Measurements from ENCODE around the gene ZNF83. TPM values are rescaled to one million over a fixed set of nuclear protein-coding genes. Genes with fewer than 3 reads are reported as not detected.
"Not testable (repeated sequence)": the region's sequence is repeated elsewhere in the genome, so short reads cannot be mapped to it uniquely, and the experiment has no call there.

Gene ZNF83
- 45.6 and 46.3 TPM in 2 replicates for total RNA-seq
- long read RNA-seq, full-length matches to known transcripts, result 13 of 35 reads
- long read RNA-seq, partial matches to known transcripts, result 9 of 35 reads
- long read RNA-seq, other reads (novel, unspliced or antisense), result 13 of 35 reads

DNA sequence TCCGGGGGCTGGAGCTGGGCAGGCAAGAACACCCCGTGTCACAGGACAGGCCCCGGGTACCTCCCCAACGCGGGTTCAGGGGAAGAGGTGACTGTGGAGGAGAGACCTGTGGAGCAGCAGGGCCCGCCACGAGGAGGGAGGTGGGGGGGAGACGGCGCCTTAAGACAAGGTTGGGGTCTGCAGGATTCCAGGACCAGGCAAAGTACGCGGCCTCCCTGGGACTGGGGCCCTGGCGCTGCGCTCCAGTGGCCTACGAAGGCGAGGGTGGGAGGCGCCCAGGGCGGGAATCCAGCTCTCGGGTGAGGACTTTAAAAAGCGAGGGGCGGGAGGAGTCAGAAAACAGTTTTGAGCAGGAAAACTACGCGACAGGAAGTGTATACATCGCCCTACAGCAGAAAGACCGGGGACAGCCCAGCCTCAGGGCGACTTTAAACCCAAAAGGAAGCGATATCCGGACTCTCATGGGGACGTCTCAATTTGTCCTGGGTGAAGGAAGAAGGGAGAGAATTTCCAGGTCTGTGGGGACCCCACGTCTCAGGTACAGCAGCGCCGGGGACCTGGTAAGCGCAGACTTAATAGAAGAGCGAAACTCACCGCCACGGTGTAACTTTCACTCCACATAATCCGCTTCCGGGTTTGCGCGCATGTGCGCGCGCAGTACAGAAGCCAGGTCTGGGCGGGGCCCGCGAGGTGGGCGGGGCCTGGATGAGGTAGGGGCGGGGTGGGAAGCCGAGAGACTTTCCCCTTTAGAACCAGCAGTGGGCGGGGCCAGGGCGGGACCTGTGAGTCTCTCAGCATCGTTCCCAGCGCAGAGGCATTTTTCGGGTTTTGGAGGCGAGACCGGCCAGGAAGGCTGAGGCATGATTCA lies at the start of gene ZNF83:
Gene ZNF83 (minus strand): TSS at position 638 of the 868 bp plus-strand sequence.
- H3K4me1 Mint-ChIP-seq, result peaks cover 23% of the 10 kb centered on the region
- peaks cover 2% of the 10 kb centered on the region for H3K27me3 Mint-ChIP-seq (ENCODE audit: low read depth)
- peak; percentile 94 for DNase-seq (ENCODE audit: low read depth, low spot score)
- TF ChIP-seq, protein P1, sequence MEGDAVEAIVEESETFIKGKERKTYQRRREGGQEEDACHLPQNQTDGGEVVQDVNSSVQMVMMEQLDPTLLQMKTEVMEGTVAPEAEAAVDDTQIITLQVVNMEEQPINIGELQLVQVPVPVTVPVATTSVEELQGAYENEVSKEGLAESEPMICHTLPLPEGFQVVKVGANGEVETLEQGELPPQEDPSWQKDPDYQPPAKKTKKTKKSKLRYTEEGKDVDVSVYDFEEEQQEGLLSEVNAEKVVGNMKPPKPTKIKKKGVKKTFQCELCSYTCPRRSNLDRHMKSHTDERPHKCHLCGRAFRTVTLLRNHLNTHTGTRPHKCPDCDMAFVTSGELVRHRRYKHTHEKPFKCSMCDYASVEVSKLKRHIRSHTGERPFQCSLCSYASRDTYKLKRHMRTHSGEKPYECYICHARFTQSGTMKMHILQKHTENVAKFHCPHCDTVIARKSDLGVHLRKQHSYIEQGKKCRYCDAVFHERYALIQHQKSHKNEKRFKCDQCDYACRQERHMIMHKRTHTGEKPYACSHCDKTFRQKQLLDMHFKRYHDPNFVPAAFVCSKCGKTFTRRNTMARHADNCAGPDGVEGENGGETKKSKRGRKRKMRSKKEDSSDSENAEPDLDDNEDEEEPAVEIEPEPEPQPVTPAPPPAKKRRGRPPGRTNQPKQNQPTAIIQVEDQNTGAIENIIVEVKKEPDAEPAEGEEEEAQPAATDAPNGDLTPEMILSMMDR (conservative IDR thresholded peaks at IDR 0.05), result no peak
- peaks cover 5% of the 10 kb centered on the region for H3K36me3 Mint-ChIP-seq (ENCODE audit: low read depth)
- peak within 1 kb of the TSS; percentile 99 for H3K27ac Mint-ChIP-seq (ENCODE audit: unreplicated experiment)
- no peaks in the 10 kb centered on the region for H3K9me3 Mint-ChIP-seq
- peak within 1 kb of the TSS; percentile 99 for H3K4me3 Mint-ChIP-seq

GRCh38 chr19:52687684-52688083 lies 49.5 kb upstream of the ZNF83 start:
- peaks cover 44% of the 10 kb centered on the region for H3K4me1 Mint-ChIP-seq
- H3K27me3 Mint-ChIP-seq (ENCODE audit: low read depth), result no peaks in the 10 kb centered on the region
- no peak for DNase-seq (ENCODE audit: low read depth, low spot score)
- peaks cover 10% of the 10 kb centered on the region for H3K36me3 Mint-ChIP-seq (ENCODE audit: low read depth)
- no peaks in the 10 kb centered on the region for H3K9me3 Mint-ChIP-seq
- H3K27ac Mint-ChIP-seq (ENCODE audit: unreplicated experiment), result no peak overlapping the region
- TF ChIP-seq, protein P1 (conservative IDR thresholded peaks at IDR 0.05), result no peak
- H3K4me3 Mint-ChIP-seq, result no peak overlapping the region

DNA sequence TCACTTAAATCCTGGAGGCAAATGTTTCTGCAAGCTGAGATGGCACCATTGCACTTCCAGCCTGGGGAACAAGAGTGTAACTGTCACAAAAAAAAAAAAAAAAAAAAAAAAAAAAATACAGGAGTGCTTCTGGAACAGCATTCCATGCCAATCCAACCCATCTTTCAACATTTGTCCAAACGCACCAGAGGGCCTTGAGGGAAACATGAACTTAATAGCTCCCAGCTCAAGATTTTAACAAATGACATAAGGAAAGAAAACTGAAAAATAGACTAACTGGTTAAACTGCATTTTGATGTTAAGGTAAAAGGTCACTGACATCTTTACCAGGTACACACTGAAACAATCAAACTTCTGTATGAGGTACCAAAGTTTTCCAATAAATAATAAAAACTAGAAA lies 47.7 kb upstream of the ZNF83 start:
- Mint-ChIP-seq H3K36me3 (ENCODE audit: low read depth) (peaks cover 14% of the 10 kb centered on the region), H3K4me1 (peaks cover 35% of the 10 kb centered on the region), H3K9me3 (no peaks in the 10 kb centered on the region), H3K27ac (ENCODE audit: unreplicated experiment) (no peak overlapping the region), H3K27me3 (ENCODE audit: low read depth) (no peaks in the 10 kb centered on the region), H3K4me3 (no peak overlapping the region)
- DNase-seq (ENCODE audit: low read depth, low spot score), result no peak
- TF ChIP-seq, protein P1 (conservative IDR thresholded peaks at IDR 0.05), result no peak

DNA sequence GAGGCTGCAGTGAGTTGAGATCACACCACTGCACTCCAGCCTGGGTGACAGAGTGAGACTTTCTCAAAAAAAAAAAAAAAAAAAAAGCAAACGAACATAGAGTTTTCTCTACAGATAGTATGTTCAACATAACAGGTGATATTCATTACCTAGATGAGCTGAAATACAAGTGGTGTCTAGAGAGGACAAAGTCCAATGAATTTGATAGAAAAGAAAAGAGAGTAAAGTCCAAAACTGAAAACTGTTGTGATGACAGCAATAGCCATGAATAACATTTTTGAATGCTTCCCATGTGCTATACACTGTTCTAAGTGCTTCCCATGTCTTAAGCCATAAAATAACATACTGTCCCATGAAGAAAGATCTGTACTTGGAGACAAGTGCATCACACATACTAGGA lies 43.1 kb upstream of the ZNF83 start:
- H3K27ac Mint-ChIP-seq (ENCODE audit: unreplicated experiment); H3K9me3 Mint-ChIP-seq; H3K27me3 Mint-ChIP-seq (ENCODE audit: low read depth); DNase-seq (ENCODE audit: low read depth, low spot score); H3K4me3 Mint-ChIP-seq: not testable (repeated sequence)
- H3K4me1 Mint-ChIP-seq, result peaks cover 15% of the 10 kb centered on the region
- H3K36me3 Mint-ChIP-seq (ENCODE audit: low read depth), result peaks cover 35% of the 10 kb centered on the region

DNA sequence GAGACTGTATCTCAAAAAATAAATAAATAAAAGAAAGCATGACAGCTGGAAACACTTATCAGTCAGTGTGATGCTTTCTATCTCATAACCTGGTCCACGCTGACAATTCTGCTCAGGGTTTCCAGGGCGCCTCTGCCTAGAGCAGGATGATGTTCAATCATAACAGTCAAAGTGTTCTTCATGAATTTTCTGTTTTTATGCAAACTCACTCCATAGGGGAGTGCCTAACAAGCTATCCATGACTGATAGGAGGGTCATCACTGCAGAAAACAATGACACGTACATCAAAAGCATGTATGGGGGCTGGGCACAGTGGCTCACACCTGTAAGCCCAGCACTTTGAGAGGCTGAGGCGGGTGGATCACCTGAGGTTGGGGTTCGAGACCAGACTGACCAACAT lies 41.4 kb upstream of the ZNF83 start:
- Mint-ChIP-seq H3K27me3 (ENCODE audit: low read depth) (no peaks in the 10 kb centered on the region), H3K4me3 (no peak overlapping the region), H3K4me1 (peaks cover 15% of the 10 kb centered on the region), H3K27ac (ENCODE audit: unreplicated experiment) (no peak overlapping the region), H3K9me3 (peaks cover 9% of the 10 kb centered on the region), H3K36me3 (ENCODE audit: low read depth) (peaks cover 48% of the 10 kb centered on the region)
- DNase-seq (ENCODE audit: low read depth, low spot score), result no peak
- TF ChIP-seq, protein P1 (conservative IDR thresholded peaks at IDR 0.05), result no peak

DNA sequence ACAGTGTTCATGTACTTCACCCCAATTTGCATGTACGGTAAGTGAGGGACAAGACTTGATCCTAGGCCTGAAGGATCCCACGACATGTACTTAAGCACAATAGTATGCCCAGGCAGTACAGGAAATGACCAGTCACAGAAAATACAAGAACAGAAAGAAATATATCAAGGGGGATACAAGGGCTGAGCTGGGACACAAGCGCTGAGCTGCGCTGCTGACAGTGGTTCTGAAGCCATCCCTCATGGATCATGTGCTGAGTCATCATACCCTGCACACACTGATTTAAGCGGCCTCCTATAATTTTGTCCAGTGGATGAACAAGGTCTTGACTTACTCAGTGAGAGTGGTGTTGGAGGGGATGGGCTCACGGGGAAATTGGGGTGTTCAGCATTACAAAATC lies 37.1 kb upstream of the ZNF83 start:
- not testable (repeated sequence) for H3K9me3 Mint-ChIP-seq; H3K4me3 Mint-ChIP-seq; DNase-seq (ENCODE audit: low read depth, low spot score); H3K27me3 Mint-ChIP-seq (ENCODE audit: low read depth); H3K27ac Mint-ChIP-seq (ENCODE audit: unreplicated experiment)
- peaks cover 12% of the 10 kb centered on the region for H3K4me1 Mint-ChIP-seq
- peaks cover 39% of the 10 kb centered on the region for H3K36me3 Mint-ChIP-seq (ENCODE audit: low read depth)
